GM18511 (cell line): ENCODE measurements around the gene ACOT2.

ENCODE experiments used
- ATAC-seq: cut with Tn5 transposase; IDR thresholded peaks from one replicate; pipeline ENCODE4 v1.9.1; 2021; ENCODE audit warnings: mild to moderate bottlenecking, moderate library complexity; ENCODE audit not compliant: unreplicated experiment

ACOT2 gene

DNA sequence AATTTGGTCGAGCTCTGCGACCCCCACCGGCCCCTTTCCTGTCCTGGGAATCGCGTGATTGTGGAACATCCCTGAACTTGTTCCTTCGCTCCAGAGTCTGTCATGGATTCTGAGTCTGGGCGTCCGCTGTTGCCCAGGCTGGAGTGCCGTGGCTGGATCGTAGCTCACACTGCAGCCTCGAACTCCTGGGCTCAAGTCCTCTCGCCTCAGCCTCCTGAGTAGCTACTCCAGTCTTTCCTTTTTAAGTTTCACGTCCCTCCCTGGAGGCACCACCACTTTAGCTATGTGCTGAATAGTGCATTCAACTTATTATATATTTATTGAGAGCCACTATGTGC, 44.0 kb downstream of the ACOT2 start:
- peak; percentile 21 for ATAC-seq

GRCh38 chr14:73613419-73613963, 44.5 kb downstream of the ACOT2 start:
- ATAC-seq, result no peak

DNA sequence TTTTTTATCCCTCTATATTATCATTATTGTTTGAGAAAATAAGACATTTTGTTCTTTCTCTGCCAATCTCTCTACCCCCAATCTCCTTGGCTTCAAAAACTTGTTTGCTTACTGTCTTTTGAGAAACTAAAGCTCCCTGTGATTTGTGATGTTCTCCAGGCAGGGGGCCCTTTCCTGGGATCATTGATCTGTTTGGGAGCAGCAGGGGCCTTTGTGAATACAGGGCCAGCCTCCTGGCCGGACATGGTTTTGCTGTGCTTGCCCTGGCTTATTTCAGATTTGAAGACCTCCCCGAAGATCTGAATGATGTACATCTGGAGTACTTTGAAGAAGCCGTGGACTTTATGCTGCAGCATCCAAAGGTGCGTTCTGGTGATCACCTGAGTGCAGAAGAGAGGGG, 47.8 kb downstream of the ACOT2 start:
- no peak for ATAC-seq

DNA sequence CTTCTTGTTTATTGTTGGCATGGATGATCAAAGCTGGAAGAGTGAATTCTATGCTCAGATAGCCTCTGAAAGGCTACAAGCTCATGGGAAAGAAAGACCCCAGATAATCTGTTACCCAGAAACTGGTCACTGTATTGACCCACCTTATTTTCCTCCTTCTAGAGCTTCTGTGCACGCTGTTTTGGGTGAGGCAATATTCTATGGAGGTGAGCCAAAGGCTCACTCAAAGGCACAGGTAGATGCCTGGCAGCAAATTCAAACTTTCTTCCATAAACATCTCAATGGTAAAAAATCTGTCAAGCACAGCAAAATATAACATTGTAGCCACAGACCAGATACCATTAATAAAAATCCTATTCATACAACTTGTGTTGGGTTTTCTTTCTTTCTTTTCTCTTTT, 50.5 kb downstream of the ACOT2 start:
- no peak for ATAC-seq

DNA sequence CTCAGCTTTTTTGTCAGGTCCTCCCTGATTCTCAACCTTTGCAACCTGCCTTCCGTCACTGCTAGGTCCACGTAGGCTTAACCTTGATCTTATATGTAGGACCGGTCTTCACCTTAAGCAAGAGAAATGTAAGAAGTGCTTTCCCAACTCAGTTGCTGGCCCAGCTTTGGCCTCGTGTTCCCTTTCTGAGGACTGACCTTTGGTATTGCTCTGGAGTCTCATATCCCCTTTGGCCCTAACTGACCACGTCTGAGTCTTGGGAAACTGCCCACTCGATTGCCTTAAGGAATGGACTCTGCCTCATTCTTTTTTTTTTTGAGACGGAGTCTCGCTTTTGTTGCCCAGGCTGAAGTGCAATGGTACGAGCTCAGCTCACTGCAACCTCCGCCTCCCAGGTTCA, 51.3 kb downstream of the ACOT2 start:
- ATAC-seq, result no peak

- no peak for ATAC-seq
Measured at GRCh38 chr14:73623504-73624054, 54.6 kb downstream of the ACOT2 start.
